ENCODE measurements around the gene SLC22A12. TPM values are rescaled to one million over a fixed set of nuclear protein-coding genes. Genes with fewer than 3 reads are reported as not detected.

The SLC22A12 gene
- polyA plus RNA-seq, 1 of the 3 experiments (the other 2 are of a cell fraction): not detected

- WGBS (ENCODE audit: low lambda C conversion rate): 49% methylated on average over 5 of the region's 12 CpGs
- H2AFZ ChIP-seq (ENCODE audit: low read depth): no peak overlapping the region
- H3K4me3 ChIP-seq (ENCODE audit: low read depth in 2 of 2, low read length in 1 of 2): no peak overlapping the region
- TF ChIP-seq GATA2 (CRISPR knock-in tag; IDR thresholded peaks at IDR 0.05) (no peak), TAF1 (IDR thresholded peaks at IDR 0.05; ENCODE audit: borderline replicate concordance, low read depth, low read length) (no peak), JUND (IDR thresholded peaks at IDR 0.05) (no peak), MEF2A (IDR thresholded peaks at IDR 0.05; ENCODE audit: borderline replicate concordance, low read depth) (no peak), MXI1 (IDR thresholded peaks at IDR 0.05; ENCODE audit: low read depth, low read length) (no peak), REST (IDR thresholded peaks at IDR 0.05; ENCODE audit: low read depth, low read length) (no peak), POLR2AphosphoS5 (IDR thresholded peaks at IDR 0.05; ENCODE audit: low read depth, low read length) (no peak), RXRA (IDR thresholded peaks at IDR 0.05; ENCODE audit: borderline replicate concordance, low read depth) (no peak), CHD2 (IDR thresholded peaks at IDR 0.05; ENCODE audit: low read length, partially characterized antibody) (no peak), EP300 (IDR thresholded peaks at IDR 0.05; ENCODE audit: borderline replicate concordance in 1 of 2, low read depth in 1 of 2, low read length in 1 of 2) (no peak), NRF1 (IDR thresholded peaks at IDR 0.05; ENCODE audit: low read depth, low read length) (no peak)
- TF ChIP-seq, protein P1, sequence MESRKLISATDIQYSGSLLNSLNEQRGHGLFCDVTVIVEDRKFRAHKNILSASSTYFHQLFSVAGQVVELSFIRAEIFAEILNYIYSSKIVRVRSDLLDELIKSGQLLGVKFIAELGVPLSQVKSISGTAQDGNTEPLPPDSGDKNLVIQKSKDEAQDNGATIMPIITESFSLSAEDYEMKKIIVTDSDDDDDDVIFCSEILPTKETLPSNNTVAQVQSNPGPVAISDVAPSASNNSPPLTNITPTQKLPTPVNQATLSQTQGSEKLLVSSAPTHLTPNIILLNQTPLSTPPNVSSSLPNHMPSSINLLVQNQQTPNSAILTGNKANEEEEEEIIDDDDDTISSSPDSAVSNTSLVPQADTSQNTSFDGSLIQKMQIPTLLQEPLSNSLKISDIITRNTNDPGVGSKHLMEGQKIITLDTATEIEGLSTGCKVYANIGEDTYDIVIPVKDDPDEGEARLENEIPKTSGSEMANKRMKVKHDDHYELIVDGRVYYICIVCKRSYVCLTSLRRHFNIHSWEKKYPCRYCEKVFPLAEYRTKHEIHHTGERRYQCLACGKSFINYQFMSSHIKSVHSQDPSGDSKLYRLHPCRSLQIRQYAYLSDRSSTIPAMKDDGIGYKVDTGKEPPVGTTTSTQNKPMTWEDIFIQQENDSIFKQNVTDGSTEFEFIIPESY (IDR thresholded peaks at IDR 0.05; ENCODE audit: borderline replicate concordance, low read depth): no peak
- POLR2A ChIA-PET: no interaction called here
- DNase-seq: peak; percentile 44
- H3K9ac ChIP-seq: no peak overlapping the region
- H3K4me2 ChIP-seq: no peak overlapping the region
- no peaks in the 10 kb centered on the region for H3K79me2 ChIP-seq (ENCODE audit: insufficient read depth)
- no peaks in the 10 kb centered on the region for H3K9me3 ChIP-seq
- H3F3A ChIP-seq (replicated peaks; ENCODE audit: insufficient read depth): no peaks in the 10 kb centered on the region
- H3K36me3 ChIP-seq (replicated peaks in 1 of 2; ENCODE audit: control insufficient read depth in 1 of 2, insufficient read depth in 2 of 2, low read length in 1 of 2): no peaks in the 10 kb centered on the region
- H4K20me1 ChIP-seq (ENCODE audit: insufficient read depth): no peaks in the 10 kb centered on the region
- H3K27me3 ChIP-seq (ENCODE audit: insufficient read depth): no peaks in the 10 kb centered on the region
- no peaks in the 10 kb centered on the region for H3K9me2 ChIP-seq
- no peak overlapping the region for H3K27ac ChIP-seq (ENCODE audit: low read depth in 2 of 2, low read length in 1 of 2)
- CTCF ChIA-PET: no interaction called here
- H3K4me1 ChIP-seq (ENCODE audit: control insufficient read depth in 1 of 2, insufficient read depth in 2 of 2, low read depth in 1 of 2, low read length in 1 of 2): no peaks in the 10 kb centered on the region; a peak in 1 of 4 replicates
Measured at GRCh38 chr11:64598106-64598796, 7.2 kb downstream of the SLC22A12 start.
